GM12878 (cell line): ENCODE results near the gene CASS4. TPM values are rescaled to one million over a fixed set of nuclear protein-coding genes. Genes with fewer than 3 reads are reported as not detected.

Experiments
- ATAC-seq: fragments of 200-7000 bp; cut with Tn5 transposase; 3 replicates; pipeline ENCODE4 v1.9.1; 2020; ENCODE audit warnings: mild to moderate bottlenecking, moderate library complexity
- BruUV-seq: library from RNA; stranded (reverse); fragments of 400-500 nt; replicated peaks from 2 replicates; lab custom pipeline; 2021; lab: Mats Ljungman, UMichigan
- CTCF ChIA-PET: fragments of 300-600 bp; sonication (Branson Sonifier 250); formaldehyde crosslinking; extraction: SDS; loops from one replicate; lab custom pipeline; 2021; ENCODE audit warnings: inconsistent platforms; lab: Yijun Ruan, JAX
- POLR2A ChIA-PET: fragments of 350-600 bp; formaldehyde crosslinking; extraction: SDS; loops from one replicate; lab custom pipeline; 2021; ENCODE audit warnings: inconsistent platforms; lab: Charles Lee
- RAD21 ChIA-PET: fragments of 300-600 bp; sonication (Branson Sonifier 250); formaldehyde crosslinking; loops from one replicate; lab custom pipeline; 2023; ENCODE audit warnings: antibody characterized with exemption; ENCODE audit not compliant: unreplicated experiment; lab: Charles Lee
- SMC1A ChIA-PET: fragments of 300-600 bp; sonication (Branson Sonifier 250); formaldehyde crosslinking; loops from one replicate; lab custom pipeline; 2023; ENCODE audit not compliant: unreplicated experiment, uncharacterized antibody; lab: Charles Lee
- DNase-seq: peaks from one replicate; pipeline ENCODE4 v3.0.0-alpha.2; 2011; ENCODE audit warnings: low read depth, low spot score
- FAIRE-seq: peaks from 3 replicates; lab custom pipeline; 2011; peaks lifted over from hg19 to GRCh38; lab: Jason Lieb, UNC
- H2AFZ ChIP-seq: 2 replicates; pipeline ENCODE4 v1.6.0; 2011; ENCODE audit warnings: low read depth, low read length, control low read depth; ENCODE audit not compliant: control insufficient read depth
- H3K27ac ChIP-seq: 2 replicates; pipeline ENCODE4 v1.5.1; 2011; ENCODE audit warnings: control low read depth; ENCODE audit not compliant: control insufficient read depth, insufficient read depth
- H3K27me3 ChIP-seq, 2 experiments: replicated peaks in 1 of 2; 2 replicates each; pipeline versions ENCODE4 v1.6.0 to v1.6.1; 2011; ENCODE audit warnings: low read length in 1 of 2; ENCODE audit not compliant: control insufficient read depth in 2 of 2, insufficient read depth in 2 of 2
- H3K36me3 ChIP-seq, 2 experiments: 2 replicates each; pipeline ENCODE4 v1.5.1; 2011; ENCODE audit warnings: low read length in 1 of 2; ENCODE audit not compliant: control insufficient read depth in 2 of 2, insufficient read depth in 2 of 2
- H3K4me1 ChIP-seq: 2 replicates; pipeline ENCODE4 v1.6.1; 2011; ENCODE audit warnings: mild to moderate bottlenecking, low read length, moderate library complexity, mixed read lengths; ENCODE audit not compliant: control insufficient read depth, insufficient read depth
- H3K4me2 ChIP-seq: 2 replicates; pipeline ENCODE4 v1.6.0; 2011; ENCODE audit warnings: control low read depth; ENCODE audit not compliant: control insufficient read depth, insufficient read depth
- H3K4me3 ChIP-seq: fragments of 200-600 bp; sonication (generic); 2 replicates; pipeline ENCODE4 v1.5.1; 2016
- H3K79me2 ChIP-seq: 2 replicates; pipeline ENCODE4 v1.6.0; 2011; ENCODE audit warnings: low read length; ENCODE audit not compliant: control insufficient read depth, insufficient read depth
- H3K9ac ChIP-seq: 2 replicates; pipeline ENCODE4 v1.8.0; 2011; ENCODE audit warnings: low read length, control low read depth, mixed read lengths; ENCODE audit not compliant: control insufficient read depth, insufficient read depth
- H3K9me3 ChIP-seq: replicated peaks from 3 replicates; pipeline ENCODE4 v1.5.1; 2011; ENCODE audit warnings: mild to moderate bottlenecking, low read length; ENCODE audit not compliant: control insufficient read depth, insufficient read depth
- H4K20me1 ChIP-seq: 2 replicates; pipeline ENCODE4 v1.6.0; 2011; ENCODE audit not compliant: control insufficient read depth, insufficient read depth
- ATF3 ChIP-seq: IDR thresholded peaks from 2 replicates; pipeline ENCODE4 v1.6.1; 2011; ENCODE audit warnings: low read depth, mild to moderate bottlenecking, low read length, moderate library complexity, borderline replicate concordance; ENCODE audit errors: extremely low read depth
- CEBPB ChIP-seq, 2 experiments: fragments of 150-350 bp in 1 of 2; IDR thresholded peaks; 2 replicates each; pipeline ENCODE4 v1.6.1; 2012 to 2014; ENCODE audit warnings: low read depth in 2 of 2, low read length in 2 of 2, borderline replicate concordance in 1 of 2, inconsistent platforms in 1 of 2
- DPF2 ChIP-seq: fragments of 450-650 bp; IDR thresholded peaks from 2 replicates; pipeline ENCODE4 v1.6.1; 2017; ENCODE audit warnings: mild to moderate bottlenecking
- HDGF ChIP-seq: fragments of 450-650 bp; IDR thresholded peaks from 2 replicates; pipeline ENCODE4 v1.6.1; 2016; ENCODE audit warnings: antibody characterized with exemption
- LARP7 ChIP-seq: fragments of 450-650 bp; IDR thresholded peaks from 2 replicates; pipeline ENCODE4 v1.6.1; 2017; ENCODE audit warnings: mild to moderate bottlenecking
- MTA3 ChIP-seq: IDR thresholded peaks from 2 replicates; pipeline ENCODE4 v1.6.1; 2012; ENCODE audit warnings: low read length, inconsistent platforms, borderline replicate concordance
- POLR2AphosphoS2 ChIP-seq: IDR thresholded peaks from 2 replicates; pipeline ENCODE4 v1.6.1; 2011; ENCODE audit warnings: low read depth, mild to moderate bottlenecking, low read length, improper control_type of control experiment, moderate library complexity
- RUNX3 ChIP-seq: IDR thresholded peaks from 2 replicates; pipeline ENCODE4 v1.6.1; 2012; ENCODE audit warnings: low read length, inconsistent platforms
- SREBF1 ChIP-seq: IDR thresholded peaks from 2 replicates; pipeline ENCODE4 v1.6.1; 2012; ENCODE audit warnings: mild to moderate bottlenecking, low read length
- TAF1 ChIP-seq: IDR thresholded peaks from 2 replicates; pipeline ENCODE4 v1.6.1; 2011; ENCODE audit warnings: mild to moderate bottlenecking, low read depth, low read length, borderline replicate concordance
- ZBTB4 ChIP-seq: fragments of 450-650 bp; formaldehyde crosslinking; IDR thresholded peaks from 2 replicates; pipeline ENCODE4 v1.4.0; 2022; ENCODE audit warnings: mild to moderate bottlenecking, moderate library complexity
- ZNF384 ChIP-seq: IDR thresholded peaks from 2 replicates; pipeline ENCODE4 v1.6.1; 2012; ENCODE audit warnings: low read depth, mild to moderate bottlenecking, low read length, improper control_type of control experiment, borderline replicate concordance
- WGBS: methylation state at CpG from one replicate; pipeline ENCODE4 v1.1.6; 2016; ENCODE audit warnings: low lambda C conversion rate; ENCODE audit not compliant: insufficient replicate concordance, insufficient coverage; ENCODE audit errors: missing lambda C conversion rate; 5-methylcytosine and 5-hydroxymethylcytosine counted together
- in situ Hi-C: fragments of 300-500 bp; cut with MboI; formaldehyde crosslinking; loops from 9 replicates; pipeline ENCODE4 v1.14.3; 2018; ENCODE audit warnings: mixed read lengths
- intact Hi-C: fragments of 100-400 bp; cut with micrococcal nuclease; formaldehyde crosslinking; loops from one replicate; pipeline ENCODE4 v1.14.2; 2022; ENCODE audit not compliant: unreplicated experiment
- polyA plus RNA-seq, 11 experiments: library from polyadenylated mRNA; depleted of rRNA in 4 of 11; unstranded in 6 of 11; stranded (reverse) in 5 of 11; fragments of >200 nt; fragmentation: Nextera tagmentation in 4 of 11; fragmentation: Illumina TruSeq in 1 of 11; extraction: Ambion mirVana in 4 of 11; extraction: Trizol in 1 of 11; gene quantifications; 1 replicate in 1 of 11; 2 replicates in 10 of 11; pipeline versions ENCODE4 v1.2.1 to v1.2.3, GENCODE V29; 2011 to 2016; ENCODE audit warnings: inconsistent platforms in 2 of 11, missing spikeins in 2 of 11, low read depth in 1 of 11
- total RNA-seq, 4 experiments: library from RNA; depleted of rRNA in 3 of 4; stranded (reverse); fragments of >200 nt in 3 of 4; fragmentation: Illumina TruSeq in 1 of 4; extraction: Trizol in 1 of 4; gene quantifications; 2 replicates each; pipeline versions ENCODE4 v1.2.1 to v1.2.3, GENCODE V29; 2013 to 2021

The CASS4 gene
- total and polyA plus RNA-seq, 10 of the 15 experiments (the other 5 are each of a cell fraction or from before 2014, with no cell fraction given) = 0.04 to 0.24 (median 0.11) TPM; not detected in 1

GRCh38 chr20:56487216-56487615 is 75.2 kb downstream of the CASS4 start:
- Histone ChIP-seq H3K27ac (no peak overlapping the region), H3K4me3 (no peak overlapping the region), H3K27me3 (no peaks in the 10 kb centered on the region)
- no peak for DNase-seq
- SMC1A ChIA-PET = no interaction called here
- TF ChIP-seq HDGF = no peak
- no peak for TF ChIP-seq DPF2
- no peak for TF ChIP-seq CEBPB (IDR thresholded peaks at IDR 0.05; ENCODE audit: borderline replicate concordance in 1 of 2, low read depth in 2 of 2, low read length in 2 of 2)
- TF ChIP-seq POLR2AphosphoS2 = no peak
- TF ChIP-seq ZBTB4 (CRISPR knock-in tag) = no peak
- no peak for TF ChIP-seq ZNF384
- no peak for TF ChIP-seq MTA3
- no peak for TF ChIP-seq LARP7
- TF ChIP-seq TAF1 = no peak
- no peak for TF ChIP-seq RUNX3
- no peak for TF ChIP-seq SREBF1
- no peak for TF ChIP-seq ATF3
- TF ChIP-seq, all 136 proteins: peak for 0
- intact Hi-C loops = no loop called here
- CTCF ChIA-PET = no interaction called here
- Histone ChIP-seq H2AFZ (no peak overlapping the region), H3K4me2 (no peak overlapping the region), H3K79me2 (no peaks in the 10 kb centered on the region), H3K9me3 (no peaks in the 10 kb centered on the region), H3K36me3 (peaks cover 21 to 37% of the 10 kb centered on the region in 2 experiments), H3K4me1 (no peaks in the 10 kb centered on the region), H3K9ac (no peak overlapping the region), H4K20me1 (no peaks in the 10 kb centered on the region)
- no TSS peak for BruUV-seq
- 94% methylated on average over 11 of the region's 11 CpGs for WGBS
- RAD21 ChIA-PET = no interaction called here
- FAIRE-seq (no peak), ATAC-seq (no peak)
- POLR2A ChIA-PET = no interaction called here
- in situ Hi-C loops = no loop called here
